Mesendoderm (in vitro differentiated cells): Measurements from ENCODE around the gene CALML3.

Experiments
- DNase-seq: peaks from one replicate; pipeline ENCODE4 v3.0.0; 2013
- H2AK5ac ChIP-seq: 2 replicates; pipeline ENCODE4 v1.6.1; 2013; ENCODE audit warnings: low read length, inconsistent platforms
- H2BK120ac ChIP-seq: 2 replicates; pipeline ENCODE4 v1.6.1; 2013; ENCODE audit warnings: low read depth, mild to moderate bottlenecking, low read length, moderate library complexity, mixed read lengths
- H2BK15ac ChIP-seq: replicated peaks from 2 replicates; pipeline ENCODE4 v1.6.1; 2013; ENCODE audit warnings: low read depth, mild to moderate bottlenecking, moderate library complexity
- H2BK5ac ChIP-seq: 2 replicates; pipeline ENCODE4 v1.6.1; 2013; ENCODE audit warnings: low read length, inconsistent platforms
- H3K18ac ChIP-seq: 2 replicates; pipeline ENCODE4 v1.6.1; 2013; ENCODE audit warnings: mild to moderate bottlenecking, low read length, mixed read lengths
- H3K23ac ChIP-seq: one replicate; pipeline ENCODE4 v1.6.1; 2013; ENCODE audit warnings: low read length
- H3K27ac ChIP-seq: 2 replicates; pipeline ENCODE4 v1.5.1; 2013; ENCODE audit warnings: low read depth, mild to moderate bottlenecking, inconsistent platforms, low read length, moderate library complexity
- H3K27me3 ChIP-seq: 2 replicates; pipeline ENCODE4 v1.6.1; 2013; ENCODE audit warnings: low read length, control low read depth, mild to moderate bottlenecking, inconsistent platforms; ENCODE audit not compliant: insufficient read depth, poor library complexity
- H3K36me3 ChIP-seq: 2 replicates; pipeline ENCODE4 v1.6.1; 2013; ENCODE audit warnings: low read length, inconsistent platforms; ENCODE audit not compliant: control insufficient read depth, insufficient read depth
- H3K4ac ChIP-seq: one replicate; pipeline ENCODE4 v1.6.1; 2013; ENCODE audit warnings: low read depth, mild to moderate bottlenecking, low read length, moderate library complexity
- H3K4me1 ChIP-seq: 2 replicates; pipeline ENCODE4 v1.6.1; 2013; ENCODE audit warnings: low read depth, low read length, inconsistent platforms; ENCODE audit not compliant: control insufficient read depth
- H3K4me2 ChIP-seq: 2 replicates; pipeline ENCODE4 v1.6.1; 2013; ENCODE audit warnings: low read length
- H3K4me3 ChIP-seq: 2 replicates; pipeline ENCODE4 v1.5.1; 2013; ENCODE audit warnings: mild to moderate bottlenecking, low read length
- H3K56ac ChIP-seq: one replicate; pipeline ENCODE4 v1.6.1; 2013; ENCODE audit warnings: low read length
- H3K79me1 ChIP-seq: 2 replicates; pipeline ENCODE4 v1.6.1; 2013; ENCODE audit warnings: low read length, inconsistent platforms
- H3K79me2 ChIP-seq: 2 replicates; pipeline ENCODE4 v1.6.1; 2013; ENCODE audit warnings: mild to moderate bottlenecking, low read length; ENCODE audit not compliant: control insufficient read depth, insufficient read depth
- H3K9ac ChIP-seq: 2 replicates; pipeline ENCODE4 v1.6.1; 2013; ENCODE audit warnings: low read length, inconsistent platforms
- H4K5ac ChIP-seq: one replicate; pipeline ENCODE4 v1.6.1; 2013; ENCODE audit warnings: low read length
- H4K8ac ChIP-seq: one replicate; pipeline ENCODE4 v1.6.1; 2013; ENCODE audit warnings: low read depth, mild to moderate bottlenecking, control low read depth, low read length, moderate library complexity
- WGBS: extraction: QIAGEN DNeasy Blood & Tissue Kit; methylation state at CpG from one replicate; pipeline ENCODE4 v1.1.7; 2013; ENCODE audit warnings: low lambda C conversion rate, missing lambda C conversion rate; ENCODE audit not compliant: insufficient coverage; ENCODE audit errors: extremely low coverage; 5-methylcytosine and 5-hydroxymethylcytosine counted together

CALML3 gene

GRCh38 chr10:5532618-5533097 lies 7.9 kb downstream of the CALML3 start:
- Histone ChIP-seq H2AK5ac (no peak overlapping the region), H3K4me3 (no peak overlapping the region), H4K5ac (no peak overlapping the region), H3K18ac (no peak overlapping the region), H2BK5ac (no peak overlapping the region), H3K23ac (no peak overlapping the region), H3K27ac (no peak overlapping the region), H3K79me1 (no peaks in the 10 kb centered on the region), H4K8ac (no peak overlapping the region), H3K79me2 (no peaks in the 10 kb centered on the region), H3K27me3 (no peaks in the 10 kb centered on the region), H2BK15ac (no peak overlapping the region), H2BK120ac (no peak overlapping the region), H3K4me1 (no peaks in the 10 kb centered on the region), H3K9ac (no peak overlapping the region), H3K4ac (no peak overlapping the region), H3K36me3 (no peaks in the 10 kb centered on the region), H3K4me2 (no peak overlapping the region), H3K56ac (no peak overlapping the region)
- DNase-seq: no peak
- no CpG with 5 or more reads among the region's 6 CpGs for WGBS

- WGBS: no CpG with 5 or more reads among the region's 21 CpGs
- H3K4ac ChIP-seq: no peak overlapping the region
Observed at GRCh38 chr10:5533098-5533731, 8.5 kb downstream of the CALML3 start.

GRCh38 chr10:5534051-5534821 lies 9.5 kb downstream of the CALML3 start:
- no CpG with 5 or more reads among the region's 38 CpGs for WGBS
- no peaks in the 10 kb centered on the region for H3K27me3 ChIP-seq
- no peak overlapping the region for H3K23ac ChIP-seq
- no peak overlapping the region for H3K27ac ChIP-seq
- no peak overlapping the region for H2AK5ac ChIP-seq
- no peak for DNase-seq
- no peak overlapping the region for H4K5ac ChIP-seq
- no peak overlapping the region for H3K9ac ChIP-seq
- no peak overlapping the region for H2BK120ac ChIP-seq
- no peak overlapping the region for H2BK5ac ChIP-seq
- H3K4me1 ChIP-seq: no peaks in the 10 kb centered on the region
- no peak overlapping the region for H3K18ac ChIP-seq
- H3K4me3 ChIP-seq: no peak overlapping the region
- H3K56ac ChIP-seq: no peak overlapping the region
- no peak overlapping the region for H3K4me2 ChIP-seq
- H3K36me3 ChIP-seq: no peaks in the 10 kb centered on the region
- H3K79me1 ChIP-seq: no peaks in the 10 kb centered on the region
- no peaks in the 10 kb centered on the region for H3K79me2 ChIP-seq
- H2BK15ac ChIP-seq: no peak overlapping the region
- H3K4ac ChIP-seq: no peak overlapping the region
- H4K8ac ChIP-seq: no peak overlapping the region

More at GRCh38 chr10:5533098-5533731, 8.5 kb downstream of the CALML3 start:
- H2BK5ac ChIP-seq: no peak overlapping the region
- no peaks in the 10 kb centered on the region for H3K4me1 ChIP-seq
- no peak overlapping the region for H4K8ac ChIP-seq
- no peak overlapping the region for H3K56ac ChIP-seq
- H3K79me1 ChIP-seq: no peaks in the 10 kb centered on the region
- no peak overlapping the region for H3K4me3 ChIP-seq
- no peak overlapping the region for H2BK15ac ChIP-seq
- no peak overlapping the region for H2BK120ac ChIP-seq
- no peaks in the 10 kb centered on the region for H3K36me3 ChIP-seq
- no peak for DNase-seq
- H3K79me2 ChIP-seq: no peaks in the 10 kb centered on the region
- H3K27ac ChIP-seq: no peak overlapping the region
- no peak overlapping the region for H4K5ac ChIP-seq
- no peak overlapping the region for H2AK5ac ChIP-seq
- H3K18ac ChIP-seq: no peak overlapping the region
- no peaks in the 10 kb centered on the region for H3K27me3 ChIP-seq
- no peak overlapping the region for H3K9ac ChIP-seq
- H3K23ac ChIP-seq: no peak overlapping the region
- no peak overlapping the region for H3K4me2 ChIP-seq

GRCh38 chr10:5534880-5535856 lies 10.4 kb downstream of the CALML3 start:
- Histone ChIP-seq H4K8ac (no peak overlapping the region), H3K27me3 (no peaks in the 10 kb centered on the region), H3K4me1 (no peaks in the 10 kb centered on the region), H3K4me3 (no peak overlapping the region), H2BK5ac (no peak overlapping the region), H2BK15ac (no peak overlapping the region), H4K5ac (no peak overlapping the region), H3K56ac (no peak overlapping the region), H2BK120ac (no peak overlapping the region), H3K4ac (no peak overlapping the region), H3K9ac (no peak overlapping the region), H3K23ac (no peak overlapping the region), H3K79me1 (no peaks in the 10 kb centered on the region), H3K18ac (no peak overlapping the region), H3K27ac (no peak overlapping the region), H2AK5ac (no peak overlapping the region), H3K4me2 (no peak overlapping the region), H3K79me2 (no peaks in the 10 kb centered on the region), H3K36me3 (no peaks in the 10 kb centered on the region)
- WGBS: no CpG with 5 or more reads among the region's 8 CpGs
- no peak for DNase-seq

GRCh38 chr10:5536486-5537081 lies 11.8 kb downstream of the CALML3 start:
- Histone ChIP-seq H4K8ac (no peak overlapping the region), H3K18ac (no peak overlapping the region), H2AK5ac (no peak overlapping the region), H3K79me1 (no peaks in the 10 kb centered on the region), H3K4me3 (no peak overlapping the region), H3K27ac (no peak overlapping the region), H2BK15ac (no peak overlapping the region), H3K36me3 (no peaks in the 10 kb centered on the region), H3K56ac (no peak overlapping the region), H3K4ac (no peak overlapping the region), H2BK120ac (no peak overlapping the region), H4K5ac (no peak overlapping the region), H3K27me3 (no peaks in the 10 kb centered on the region), H3K4me1 (no peaks in the 10 kb centered on the region), H3K4me2 (no peak overlapping the region), H3K79me2 (no peaks in the 10 kb centered on the region), H3K23ac (no peak overlapping the region), H3K9ac (no peak overlapping the region), H2BK5ac (no peak overlapping the region)
- no peak for DNase-seq
- WGBS: no CpG with 5 or more reads among the region's 7 CpGs
